Middle frontal gyrus (tissue), 1 donor: ENCODE results near the gene PATZ1.
"Not testable (repeated sequence)": the region's sequence is repeated elsewhere in the genome, so short reads cannot be mapped to it uniquely, and the experiment has no call there.

Experiments used
- DNase-seq: peaks from one replicate; pipeline ENCODE4 v3.0.0-alpha.2; 2015; ENCODE audit warnings: low spot score; ENCODE audit errors: extremely low spot score

PATZ1 gene, protein sequence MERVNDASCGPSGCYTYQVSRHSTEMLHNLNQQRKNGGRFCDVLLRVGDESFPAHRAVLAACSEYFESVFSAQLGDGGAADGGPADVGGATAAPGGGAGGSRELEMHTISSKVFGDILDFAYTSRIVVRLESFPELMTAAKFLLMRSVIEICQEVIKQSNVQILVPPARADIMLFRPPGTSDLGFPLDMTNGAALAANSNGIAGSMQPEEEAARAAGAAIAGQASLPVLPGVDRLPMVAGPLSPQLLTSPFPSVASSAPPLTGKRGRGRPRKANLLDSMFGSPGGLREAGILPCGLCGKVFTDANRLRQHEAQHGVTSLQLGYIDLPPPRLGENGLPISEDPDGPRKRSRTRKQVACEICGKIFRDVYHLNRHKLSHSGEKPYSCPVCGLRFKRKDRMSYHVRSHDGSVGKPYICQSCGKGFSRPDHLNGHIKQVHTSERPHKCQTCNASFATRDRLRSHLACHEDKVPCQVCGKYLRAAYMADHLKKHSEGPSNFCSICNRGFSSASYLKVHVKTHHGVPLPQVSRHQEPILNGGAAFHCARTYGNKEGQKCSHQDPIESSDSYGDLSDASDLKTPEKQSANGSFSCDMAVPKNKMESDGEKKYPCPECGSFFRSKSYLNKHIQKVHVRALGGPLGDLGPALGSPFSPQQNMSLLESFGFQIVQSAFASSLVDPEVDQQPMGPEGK

DNA sequence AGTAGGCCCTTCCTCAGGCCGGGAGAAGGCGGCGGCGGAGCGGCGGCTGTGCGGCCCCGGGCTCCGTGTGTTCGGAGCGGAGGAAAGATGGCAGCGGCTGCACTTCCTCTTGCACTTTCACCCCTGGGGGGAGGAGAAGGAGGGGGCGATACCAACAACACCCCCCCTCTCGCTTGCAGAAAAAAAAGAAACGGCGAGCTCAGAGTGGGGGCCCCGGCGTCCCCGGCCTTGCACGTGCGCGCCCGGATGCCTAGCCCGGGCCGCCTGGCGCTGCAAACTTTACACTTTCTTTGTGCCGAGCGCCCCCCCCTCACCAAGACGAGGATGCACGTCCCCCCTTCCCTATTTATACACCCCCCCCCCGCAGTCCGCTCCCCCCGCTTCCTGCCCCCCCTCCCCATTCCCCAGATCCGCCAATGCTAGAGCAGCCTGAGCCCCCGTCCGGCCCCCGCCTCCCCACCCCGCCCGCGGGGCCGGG lies at the start of gene PATZ1:
TSS of gene PATZ1 (minus strand) at position 92 of the 478 bp plus-strand sequence. CDS start 744 bp downstream, outside the sequence.
- peak; percentile 62 for DNase-seq

DNA sequence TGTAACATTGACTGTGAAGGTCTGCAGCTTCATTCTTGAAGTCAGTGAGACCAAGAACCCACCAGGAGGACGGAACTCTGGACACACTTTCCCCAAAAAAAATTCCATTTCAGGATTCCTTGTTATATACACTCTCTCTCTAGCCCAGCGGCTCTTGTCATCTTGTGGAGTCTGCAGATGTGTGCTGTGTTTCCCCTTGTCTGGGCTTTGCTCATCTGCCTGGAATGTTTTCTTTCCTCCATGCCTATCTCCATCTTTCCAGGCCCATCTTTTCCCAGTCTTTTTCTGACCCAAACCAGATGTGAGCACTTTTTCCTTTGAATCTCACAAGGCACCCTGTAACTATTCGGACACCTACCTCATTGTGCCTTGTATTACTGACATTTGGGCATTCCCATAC lies 48.2 kb upstream of the PATZ1 start:
- no peak for DNase-seq

DNA sequence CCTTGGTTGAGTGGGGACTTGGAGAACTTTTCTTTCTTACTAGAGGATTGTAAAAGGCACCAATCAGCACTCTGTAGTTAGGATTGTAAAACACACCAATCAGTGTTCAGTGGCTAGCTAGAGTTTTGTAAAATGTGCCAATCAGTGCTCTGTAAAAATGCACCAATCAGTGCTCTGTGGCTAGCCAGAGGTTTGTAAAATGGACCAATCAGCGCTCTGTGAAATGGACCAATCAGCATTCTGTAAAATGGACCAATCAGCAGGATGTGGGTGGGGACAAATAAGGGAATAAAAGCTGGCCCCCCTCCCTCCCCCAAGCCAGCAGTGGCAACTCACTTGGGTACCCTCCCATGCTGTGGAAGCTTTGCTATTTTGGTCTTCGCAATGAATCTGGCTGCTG lies 47.7 kb upstream of the PATZ1 start:
- DNase-seq: no peak

DNA sequence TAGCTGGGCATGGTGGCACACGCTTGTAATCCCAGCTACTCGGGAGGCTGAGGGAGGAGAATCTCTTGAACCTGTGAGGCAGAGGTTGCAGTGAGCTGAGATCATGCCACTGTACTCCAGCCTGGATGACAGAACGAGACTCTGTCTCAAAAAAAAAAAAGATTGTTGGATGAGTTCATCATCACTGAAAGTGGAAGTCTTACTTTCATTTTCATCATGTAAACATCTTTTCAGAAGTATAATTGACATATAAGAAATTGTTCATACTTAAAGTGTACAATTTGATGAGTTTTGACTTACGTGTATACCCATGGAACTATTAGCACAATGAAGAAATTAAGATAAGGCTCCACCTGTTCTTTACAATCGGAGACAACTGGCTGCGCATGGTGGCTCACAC lies 32.5 kb upstream of the PATZ1 start:
- DNase-seq: not testable (repeated sequence)

DNA sequence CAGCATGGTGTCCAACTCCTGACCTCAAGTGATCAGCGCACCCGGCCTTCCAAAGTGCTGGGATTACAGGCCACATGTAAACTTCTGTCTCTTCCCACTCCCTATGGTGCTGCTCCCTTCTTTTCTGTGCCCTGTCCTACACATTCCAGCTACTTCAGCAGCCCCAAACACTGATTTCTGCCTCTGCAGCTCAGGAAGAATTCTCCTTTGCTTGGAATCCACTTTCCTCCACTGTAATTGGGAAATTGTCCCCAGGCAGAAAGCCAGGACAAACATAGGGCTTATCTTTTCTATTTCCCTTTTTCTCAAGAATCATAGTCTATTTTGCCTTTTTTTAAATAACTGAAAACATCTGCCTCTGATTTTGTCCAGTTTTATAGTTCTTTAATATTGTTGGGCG lies 32.0 kb upstream of the PATZ1 start:
- DNase-seq: no peak

DNA sequence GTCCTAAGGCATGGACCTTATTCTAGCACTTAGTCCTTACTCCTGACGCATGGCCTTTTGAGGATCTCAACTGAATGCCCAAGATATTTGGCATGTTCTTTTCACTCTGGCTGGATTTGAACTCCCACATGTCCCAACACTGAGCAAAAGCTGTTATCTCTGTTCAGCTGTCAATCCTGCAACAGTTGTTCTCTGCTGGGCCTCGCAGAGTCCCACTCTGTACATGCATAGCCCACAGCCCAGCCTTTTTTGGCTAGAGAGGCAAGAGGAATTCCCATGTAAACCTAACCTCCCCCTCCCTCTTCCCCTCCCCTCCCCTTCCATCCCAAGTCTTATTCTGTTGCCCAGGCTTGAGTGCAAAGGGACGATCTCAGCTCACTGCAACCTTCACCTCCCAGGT lies 31.5 kb upstream of the PATZ1 start:
- DNase-seq: no peak

DNA sequence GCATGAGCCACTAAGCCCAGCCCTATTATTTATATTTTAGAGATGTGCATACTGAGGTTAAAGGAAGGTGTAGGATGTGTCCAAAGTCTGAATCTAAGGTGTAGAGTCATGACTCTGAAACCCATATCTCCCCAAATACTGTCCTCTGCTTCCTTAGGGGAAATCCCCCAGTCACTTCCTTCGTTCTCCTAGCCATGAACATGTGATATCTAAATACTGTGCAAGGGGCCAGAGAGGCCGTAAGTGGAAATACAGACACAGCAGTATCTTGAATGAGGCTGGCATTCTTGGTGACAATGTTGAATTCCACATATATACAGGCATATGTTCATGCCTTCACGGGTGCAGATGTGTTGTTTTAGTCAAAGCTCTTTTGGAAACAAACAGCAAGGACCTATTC lies 21.3 kb upstream of the PATZ1 start:
- DNase-seq: no peak

DNA sequence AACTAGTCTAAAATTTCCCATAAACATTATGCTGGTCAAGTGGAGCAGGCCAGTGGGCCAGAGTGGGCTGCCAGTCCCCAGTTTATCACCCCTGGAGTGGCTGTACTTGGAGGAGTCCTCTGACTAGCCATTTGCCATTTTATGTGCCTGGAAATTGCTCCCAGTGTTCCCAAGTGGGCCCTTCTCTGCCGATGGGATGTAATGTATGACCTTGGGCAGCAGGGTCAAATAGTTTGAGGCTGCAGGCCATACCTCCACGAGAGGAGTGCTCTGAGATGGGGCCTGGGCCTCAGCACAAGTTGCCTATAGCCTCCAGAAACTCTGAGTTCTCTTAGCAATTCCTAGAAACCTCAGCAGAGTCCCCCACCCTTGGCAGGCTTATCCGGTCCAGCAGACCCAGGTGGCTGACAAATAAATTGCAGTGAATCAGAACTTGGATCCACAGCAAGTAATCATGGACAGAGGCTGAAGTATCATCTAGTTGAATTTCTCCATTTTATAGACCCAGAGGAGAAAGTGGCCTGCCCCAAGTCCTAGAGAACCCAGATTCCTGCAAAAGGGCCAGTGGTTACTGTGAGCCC lies 17.8 kb upstream of the PATZ1 start:
- DNase-seq: no peak

DNA sequence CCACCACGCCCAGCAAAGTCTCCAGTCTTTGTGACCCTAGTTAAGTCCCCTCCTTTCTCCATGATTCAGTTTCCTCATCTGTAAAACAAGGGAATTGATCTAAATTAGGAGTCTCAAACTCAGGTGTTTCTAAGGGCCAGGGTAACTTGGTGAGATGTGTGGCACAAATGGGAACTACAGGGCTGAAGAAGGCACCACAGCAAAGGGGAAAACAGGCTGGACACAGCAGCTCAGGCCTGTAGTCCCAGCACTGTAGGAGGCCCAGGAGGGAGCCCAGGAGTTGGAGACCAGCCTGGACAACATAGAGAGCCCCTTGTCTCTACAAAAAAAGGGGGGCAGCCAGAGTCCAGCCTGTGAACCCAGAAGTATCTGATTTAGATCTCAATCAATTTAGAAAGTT lies 15.6 kb upstream of the PATZ1 start:
- DNase-seq: no peak

DNA sequence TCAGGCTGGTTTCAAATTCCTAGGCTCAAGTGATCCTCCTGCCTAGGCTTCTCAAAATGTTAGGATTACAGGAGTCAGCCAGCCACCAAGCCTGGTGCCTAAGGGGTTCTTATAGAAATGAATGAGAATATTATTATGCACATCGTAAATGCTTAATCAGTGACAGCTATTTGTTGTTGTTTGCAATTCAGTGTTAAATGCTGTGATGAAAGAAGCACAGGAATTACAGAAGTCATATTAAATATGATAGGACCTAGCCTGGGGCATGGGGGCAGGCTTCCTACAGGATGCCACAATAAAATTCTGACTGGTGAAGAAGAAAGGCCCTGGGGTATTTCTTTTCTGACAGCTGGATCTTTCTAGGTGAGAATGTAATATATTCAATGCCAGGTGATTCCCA lies 13.9 kb upstream of the PATZ1 start:
- no peak for DNase-seq

DNA sequence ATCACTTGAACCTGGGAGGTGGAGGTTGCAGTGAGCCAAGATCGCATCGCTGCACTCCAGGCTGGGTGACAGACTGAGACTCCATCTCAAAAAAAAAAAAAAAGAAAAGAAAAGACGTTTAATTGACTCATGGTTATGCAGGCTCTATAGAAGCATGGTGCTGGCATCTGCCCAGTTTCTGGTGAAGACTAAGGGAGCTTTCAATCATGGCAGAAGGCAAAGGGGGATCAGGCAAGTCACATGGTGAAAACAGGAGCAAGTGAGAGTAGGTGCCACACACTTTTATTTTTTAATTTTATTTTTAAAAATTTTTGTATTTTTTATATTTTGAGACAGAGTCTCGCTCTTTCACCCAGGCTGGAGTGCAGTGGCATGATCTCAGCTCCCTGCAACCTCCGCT lies 8.4 kb upstream of the PATZ1 start:
- no peak for DNase-seq

DNA sequence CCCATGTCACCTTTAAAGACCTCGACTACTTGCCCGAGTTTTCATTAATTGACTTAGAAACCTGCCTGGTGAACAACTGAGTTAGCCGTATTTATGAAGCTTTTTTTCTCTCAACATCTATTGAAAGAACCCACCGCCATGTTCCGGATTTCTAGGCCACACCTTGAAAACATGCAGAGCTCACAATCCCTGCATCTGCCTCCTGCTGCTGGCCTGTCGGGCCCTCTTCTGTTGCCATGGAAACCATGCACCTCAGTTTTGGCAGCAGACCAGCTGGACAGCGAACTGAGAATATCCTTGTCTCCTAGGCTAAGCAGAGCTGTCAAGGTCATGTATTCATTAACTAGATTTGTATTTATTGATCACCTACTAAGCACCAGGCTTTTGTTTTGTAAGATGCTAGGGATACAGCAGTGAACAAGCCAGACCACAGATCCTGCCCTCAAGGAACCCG lies 4.3 kb upstream of the PATZ1 start:
- no peak for DNase-seq

DNA sequence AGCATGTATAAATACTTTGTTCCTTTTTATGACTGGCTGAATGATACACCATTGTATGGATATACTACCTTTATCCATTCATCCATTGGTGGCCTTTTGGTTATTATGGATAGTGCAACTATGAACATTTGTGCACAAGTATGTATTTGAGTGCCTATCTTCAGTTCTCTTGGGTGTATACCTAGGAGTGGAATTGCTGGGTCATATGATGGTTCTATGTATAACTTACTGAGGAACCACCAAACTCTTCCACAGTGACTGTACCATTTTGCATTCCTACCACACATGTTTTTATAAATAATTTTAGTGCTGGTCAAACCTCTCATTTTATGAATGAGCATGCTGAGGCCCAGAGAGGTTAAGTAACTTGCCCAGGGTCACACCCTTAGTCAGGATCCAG lies 3.8 kb upstream of the PATZ1 start:
- no peak for DNase-seq

DNA sequence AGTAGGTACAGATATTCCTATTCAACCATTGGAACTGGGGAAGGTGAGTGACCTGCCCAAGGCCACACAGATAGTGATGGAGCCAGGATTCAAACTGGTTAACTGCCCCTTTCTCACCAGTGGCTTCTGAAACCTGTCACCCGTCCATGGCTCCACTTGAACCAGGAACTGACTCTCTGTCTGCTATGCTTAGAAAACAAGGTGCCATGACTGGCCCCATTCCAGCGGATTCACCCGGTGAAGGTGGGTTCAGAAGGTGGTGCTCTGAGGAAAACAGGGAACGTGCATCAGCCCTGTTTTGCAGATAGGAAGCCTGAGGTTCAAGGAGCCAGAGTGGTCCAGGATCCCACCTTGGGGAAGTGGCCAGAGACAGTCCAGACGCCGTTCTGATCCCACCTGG lies 2.6 kb upstream of the PATZ1 start:
- no peak for DNase-seq

DNA sequence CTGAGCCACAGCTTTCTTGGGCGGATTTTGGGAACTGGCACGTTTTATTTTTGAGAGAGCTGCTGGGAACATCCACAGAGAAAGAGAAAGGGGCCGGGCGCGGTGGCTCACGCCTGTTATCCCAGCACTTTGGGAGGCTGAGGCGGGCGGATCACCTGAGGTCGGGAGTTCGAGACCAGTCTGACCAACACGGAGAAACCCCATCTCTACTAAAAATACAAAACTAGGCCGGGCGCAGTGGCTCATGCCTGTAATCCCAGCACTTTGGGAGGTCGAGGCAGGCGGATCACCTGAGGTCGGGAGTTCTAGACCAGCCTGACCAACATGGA lies 1.8 kb upstream of the PATZ1 start:
- not testable (repeated sequence) for DNase-seq

DNA sequence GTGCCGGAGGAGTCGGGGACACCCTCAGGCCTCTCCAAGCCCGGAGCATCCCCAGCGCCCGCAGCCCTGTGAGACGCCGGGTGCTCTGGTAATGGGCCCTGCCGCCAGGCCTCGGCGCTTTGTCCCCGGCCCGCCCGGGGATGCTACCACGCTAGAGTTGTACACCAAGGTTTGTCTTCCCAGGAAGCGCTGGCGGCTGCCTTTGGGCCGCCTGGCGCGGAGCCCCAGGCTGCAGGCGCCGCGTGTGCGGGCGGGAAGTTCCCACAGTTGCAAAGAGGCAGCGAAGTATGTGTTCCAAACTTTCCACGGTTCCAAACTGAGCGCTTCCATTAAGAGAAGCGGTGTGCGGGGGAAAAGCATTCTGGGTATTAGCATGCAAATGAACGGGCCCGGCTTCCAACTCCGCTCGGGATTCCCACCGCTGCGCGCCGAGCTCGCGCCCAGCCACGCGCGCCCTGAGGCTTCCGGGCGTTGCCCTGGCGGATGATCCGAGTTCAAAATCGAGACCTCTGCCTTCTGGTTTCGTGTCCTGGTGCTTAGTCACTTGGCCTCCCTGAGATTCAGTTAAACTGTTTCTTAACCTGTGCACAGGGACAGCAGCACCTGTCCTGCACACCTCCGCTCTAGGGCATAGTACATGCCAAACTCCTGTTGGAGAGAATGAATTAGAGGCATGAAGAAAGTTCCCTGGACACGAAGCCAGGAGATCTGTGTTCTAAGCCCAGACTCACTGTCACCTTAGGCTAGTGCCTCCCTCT lies 1.3 kb upstream of the PATZ1 start:
- peak; percentile 39 for DNase-seq

DNA sequence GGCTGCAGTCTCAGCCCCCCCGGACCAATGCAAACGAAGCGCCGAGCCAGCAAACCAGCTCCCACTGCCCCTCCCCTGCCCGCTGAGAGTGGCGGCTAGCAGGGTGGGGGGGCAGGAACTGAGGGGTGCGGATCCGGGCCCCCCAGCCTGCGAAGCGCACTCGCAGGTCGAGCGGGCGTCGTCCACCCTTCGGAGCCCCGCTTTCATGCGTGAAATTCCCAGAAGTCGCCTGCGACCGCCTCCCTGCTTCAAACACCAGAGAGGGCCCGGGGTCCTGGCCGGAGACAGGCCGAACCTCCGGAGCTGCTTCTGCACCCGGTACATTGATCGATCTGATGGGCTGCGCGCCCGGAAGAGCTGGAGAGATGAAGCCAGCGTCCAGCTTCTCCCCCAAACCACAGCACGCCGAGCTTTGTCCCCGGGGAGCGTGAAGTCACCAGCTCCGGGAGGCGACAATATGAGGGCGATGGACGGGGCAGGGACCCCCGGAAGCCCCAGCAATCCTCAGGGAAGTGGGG lies 646 bp upstream of the PATZ1 start:
- no peak for DNase-seq

DNA sequence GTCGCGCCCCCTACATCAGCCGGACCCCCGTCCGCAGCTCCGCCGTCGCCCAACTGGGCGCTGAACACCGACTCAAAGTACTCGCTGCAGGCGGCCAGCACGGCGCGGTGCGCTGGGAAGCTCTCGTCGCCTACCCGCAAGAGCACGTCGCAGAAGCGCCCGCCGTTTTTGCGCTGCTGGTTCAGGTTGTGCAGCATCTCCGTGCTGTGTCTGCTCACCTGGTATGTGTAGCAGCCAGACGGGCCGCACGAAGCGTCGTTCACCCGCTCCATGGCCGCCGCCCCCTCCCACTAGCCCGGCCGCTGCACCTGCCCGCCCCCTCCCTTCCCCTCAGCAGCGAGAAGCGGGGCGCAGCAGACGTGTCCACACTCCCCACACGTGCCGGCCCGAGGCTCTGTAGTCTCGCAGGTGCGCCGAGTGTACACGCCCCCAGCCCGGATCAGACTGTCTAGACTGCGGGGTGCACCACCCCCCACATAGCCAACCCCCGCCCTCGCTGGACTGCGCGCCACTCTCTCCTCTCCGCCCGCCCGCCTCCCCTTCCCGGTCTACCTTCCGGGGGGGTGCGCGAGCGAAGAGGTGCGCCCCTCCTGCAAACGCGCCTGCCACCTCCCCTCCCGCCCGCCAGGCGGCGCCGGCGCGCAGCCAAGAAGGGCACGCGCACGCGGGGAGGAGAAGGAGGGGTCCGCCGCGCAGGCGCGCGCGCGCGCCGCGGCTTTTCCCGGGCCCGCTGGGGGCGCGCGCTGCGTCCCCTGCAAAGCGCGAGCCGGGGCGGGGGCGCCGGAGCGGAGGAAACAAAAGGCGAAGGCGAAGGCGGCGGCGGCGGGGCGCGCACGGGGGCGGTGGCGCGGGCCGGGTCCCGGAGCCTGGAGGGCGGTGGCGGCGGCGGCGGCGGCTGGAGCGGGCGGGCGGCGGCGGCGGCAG lies 553 bp downstream of the PATZ1 start:
- DNase-seq: peak; percentile 74

DNA sequence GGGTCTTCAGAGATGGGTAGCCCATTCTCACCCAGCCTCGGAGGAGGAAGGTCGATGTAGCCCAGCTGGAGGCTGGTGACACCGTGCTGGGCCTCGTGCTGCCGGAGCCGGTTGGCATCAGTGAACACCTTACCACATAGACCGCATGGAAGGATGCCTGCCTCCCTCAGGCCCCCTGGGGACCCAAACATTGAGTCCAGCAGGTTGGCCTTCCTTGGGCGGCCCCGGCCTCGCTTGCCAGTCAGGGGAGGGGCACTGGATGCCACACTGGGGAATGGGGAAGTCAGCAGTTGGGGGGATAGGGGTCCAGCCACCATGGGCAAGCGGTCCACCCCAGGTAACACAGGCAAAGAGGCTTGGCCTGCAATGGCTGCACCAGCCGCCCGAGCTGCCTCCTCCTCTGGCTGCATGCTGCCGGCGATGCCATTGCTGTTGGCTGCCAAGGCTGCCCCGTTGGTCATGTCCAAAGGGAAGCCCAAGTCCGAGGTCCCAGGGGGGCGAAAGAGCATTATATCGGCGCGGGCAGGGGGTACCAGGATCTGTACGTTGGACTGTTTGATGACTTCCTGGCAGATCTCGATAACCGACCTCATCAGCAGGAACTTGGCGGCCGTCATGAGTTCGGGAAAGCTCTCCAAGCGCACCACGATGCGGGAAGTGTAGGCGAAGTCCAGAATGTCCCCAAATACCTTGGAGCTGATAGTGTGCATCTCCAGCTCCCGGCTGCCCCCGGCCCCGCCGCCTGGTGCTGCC lies 1.4 kb downstream of the PATZ1 start:
- DNase-seq: no peak

DNA sequence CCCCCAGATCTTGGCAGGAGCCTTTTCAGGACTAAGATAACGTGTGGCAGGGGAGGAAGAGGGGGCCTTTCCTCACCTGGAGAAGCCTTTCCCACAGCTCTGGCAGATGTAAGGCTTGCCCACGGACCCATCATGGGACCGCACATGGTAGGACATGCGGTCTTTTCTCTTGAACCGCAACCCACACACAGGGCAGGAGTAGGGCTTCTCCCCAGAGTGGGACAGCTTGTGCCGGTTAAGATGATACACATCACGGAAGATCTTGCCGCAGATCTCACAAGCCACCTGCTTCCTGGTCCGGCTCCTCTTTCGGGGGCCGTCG lies 1.9 kb downstream of the PATZ1 start:
- no peak for DNase-seq
